Spleen (tissue), 7 donors: Measurements from ENCODE around the gene ZMPSTE24.

Experiments used
- CTCF ChIP-seq, 11 experiments: fragments of 200-600 bp in 7 of 11; fragments of 450-650 bp in 4 of 11; sonication (generic) in 4 of 11; IDR thresholded peaks in 8 of 11; conservative IDR thresholded peaks in 3 of 11; 1 replicate in 7 of 11; 2 replicates in 4 of 11; pipeline versions ENCODE4 v1.4.0 to v1.8.0; 2016 to 2021; ENCODE audit warnings: antibody characterized with exemption in 11 of 11, inconsistent platforms in 4 of 11, mild to moderate bottlenecking in 1 of 11
- POLR2A ChIP-seq, 3 donors: fragments of 450-650 bp; IDR thresholded peaks; one replicate each; pipeline ENCODE4 v1.5.1; 2017; ENCODE audit warnings: antibody characterized with exemption in 3 of 3, mild to moderate bottlenecking in 1 of 3
- POLR2AphosphoS5 ChIP-seq, 3 donors: sonication (generic); formaldehyde crosslinking; IDR thresholded peaks; one replicate each; pipeline ENCODE4 v1.5.1; 2017; ENCODE audit warnings: antibody characterized with exemption in 3 of 3
- donor health status: DM: no; HTN: no; CAD: no; lungs with moderate emphysema.
- donor health status: DM: no; HTN: no; CAD: no.
- donor health status: DM: no; HTN: no; CAD: no.

GRCh38 chr1:40258445-40258769 lies 371 bp downstream of the ZMPSTE24 start:
- no peak for TF ChIP-seq POLR2A (IDR thresholded peaks at IDR 0.05)
- no peak for TF ChIP-seq POLR2AphosphoS5 (IDR thresholded peaks at IDR 0.05)
- no peak for TF ChIP-seq CTCF (IDR thresholded peaks at IDR 0.05 in 8 of 11, conservative IDR thresholded peaks at IDR 0.05 in 3 of 11)
